Keratinocyte (primary cell): ENCODE data around the gene CRADD. TPM values are rescaled to one million over a fixed set of nuclear protein-coding genes. Genes with fewer than 3 reads are reported as not detected.
A peak's percentile ranks its signal among the peaks of the same experiment; 100 is the strongest.

ENCODE experiments used
- DNase-seq: peaks from one replicate; pipeline ENCODE4 v3.0.0-alpha.2; 2011; ENCODE audit warnings: low read depth, missing footprints, low spot score
- FAIRE-seq: peaks from 2 replicates; lab custom pipeline; 2011; peaks lifted over from hg19 to GRCh38; lab: Jason Lieb, UNC
- H2AFZ ChIP-seq: 2 replicates; pipeline ENCODE4 v1.6.0; 2012; ENCODE audit warnings: low read length, control low read depth, inconsistent platforms; ENCODE audit not compliant: control insufficient read depth
- H3K27ac ChIP-seq: 2 replicates; pipeline ENCODE4 v1.5.1; 2011; ENCODE audit warnings: low read length; ENCODE audit not compliant: control insufficient read depth, insufficient read depth
- H3K27me3 ChIP-seq: 3 replicates; pipeline ENCODE4 v1.6.0; 2011; ENCODE audit warnings: low read length; ENCODE audit not compliant: control insufficient read depth, insufficient read depth; ENCODE audit errors: extremely low read depth
- H3K36me3 ChIP-seq, 2 experiments: 2 replicates in 1 of 2; 3 replicates in 1 of 2; pipeline ENCODE4 v1.5.1; 2011; ENCODE audit warnings: low read length in 2 of 2, mild to moderate bottlenecking in 1 of 2; ENCODE audit not compliant: control insufficient read depth in 2 of 2, insufficient read depth in 2 of 2; ENCODE audit errors: extremely low read depth in 1 of 2
- H3K4me1 ChIP-seq: 3 replicates; pipeline ENCODE4 v1.5.1; 2011; ENCODE audit warnings: low read length; ENCODE audit not compliant: control insufficient read depth, insufficient read depth; ENCODE audit errors: extremely low read depth
- H3K4me2 ChIP-seq: 3 replicates; pipeline ENCODE4 v1.6.0; 2011; ENCODE audit warnings: low read depth, low read length; ENCODE audit not compliant: control insufficient read depth, insufficient read depth; ENCODE audit errors: extremely low read depth
- H3K4me3 ChIP-seq, 3 experiments: fragments of 200-600 bp in 1 of 3; sonication (generic) in 1 of 3; 2 replicates in 2 of 3; 3 replicates in 1 of 3; pipeline ENCODE4 v1.5.1; 2011 to 2016; ENCODE audit warnings: low read length in 3 of 3, mild to moderate bottlenecking in 3 of 3, control low read depth in 2 of 3, inconsistent platforms in 1 of 3, low read depth in 1 of 3, mixed read lengths in 1 of 3, mixed run types in 1 of 3, moderate library complexity in 1 of 3; ENCODE audit not compliant: control insufficient read depth in 2 of 3, insufficient read depth in 2 of 3; ENCODE audit errors: extremely low read depth in 1 of 3
- H3K79me2 ChIP-seq: 2 replicates; pipeline ENCODE4 v1.6.0; 2012; ENCODE audit warnings: low read length; ENCODE audit not compliant: control insufficient read depth, insufficient read depth
- H3K9ac ChIP-seq: 3 replicates; pipeline ENCODE4 v1.6.0; 2011; ENCODE audit warnings: low read length; ENCODE audit not compliant: control insufficient read depth, insufficient read depth; ENCODE audit errors: extremely low read depth
- H3K9me1 ChIP-seq: 3 replicates; pipeline ENCODE4 v1.6.0; 2011; ENCODE audit warnings: low read length; ENCODE audit not compliant: control insufficient read depth, insufficient read depth; ENCODE audit errors: extremely low read depth
- H3K9me3 ChIP-seq: 2 replicates; pipeline ENCODE4 v1.5.1; 2012; ENCODE audit warnings: low read depth, low read length; ENCODE audit not compliant: control insufficient read depth
- H4K20me1 ChIP-seq: 3 replicates; pipeline ENCODE4 v1.6.0; 2011; ENCODE audit warnings: low read length; ENCODE audit not compliant: control insufficient read depth, insufficient read depth; ENCODE audit errors: extremely low read depth
- EZH2 ChIP-seq: IDR thresholded peaks from one replicate; pipeline ENCODE4 v1.6.1; 2012; ENCODE audit warnings: inconsistent platforms, mild to moderate bottlenecking, low read length, moderate library complexity
- dilution Hi-C: fragments of 300-500 bp; cut with MboI; formaldehyde crosslinking; loops from one replicate; pipeline ENCODE4 v1.7.0; 2020; ENCODE audit warnings: low sequenced_read_pairs; ENCODE audit not compliant: extremely low pct_ligation_motif_present
- polyA plus RNA-seq, 5 experiments: library from polyadenylated mRNA; depleted of rRNA in 3 of 5; stranded (reverse) in 3 of 5; stranded (forward) in 1 of 5; unstranded in 1 of 5; fragments of >200 nt; gene quantifications; 1 replicate in 1 of 5; 2 replicates in 3 of 5; 3 replicates in 1 of 5; pipeline versions ENCODE4 v1.2.1 to v1.2.3, GENCODE V29; 2011 to 2012; ENCODE audit warnings: missing spikeins in 2 of 5, low read depth in 1 of 5, low replicate concordance in 1 of 5
- TF ChIP-seq, protein P1 (sequence below), 3 experiments: IDR thresholded peaks in 1 of 3; conservative IDR thresholded peaks in 1 of 3; optimal IDR thresholded peaks in 1 of 3; 2 replicates in 2 of 3; 3 replicates in 1 of 3; pipeline versions ENCODE3 to v1.5.1; 2011; ENCODE audit warnings: low read length in 3 of 3, mild to moderate bottlenecking in 3 of 3, moderate library complexity in 2 of 3, control low read depth in 1 of 3, inconsistent platforms in 1 of 3; ENCODE audit not compliant: insufficient read depth in 2 of 3; ENCODE audit errors: extremely low read depth in 1 of 3

The CRADD gene
- polyA plus RNA-seq, 1 donor (not counting 4 experiments of a cell fraction or from before 2014, with no cell fraction given), result 11.2 TPM

DNA sequence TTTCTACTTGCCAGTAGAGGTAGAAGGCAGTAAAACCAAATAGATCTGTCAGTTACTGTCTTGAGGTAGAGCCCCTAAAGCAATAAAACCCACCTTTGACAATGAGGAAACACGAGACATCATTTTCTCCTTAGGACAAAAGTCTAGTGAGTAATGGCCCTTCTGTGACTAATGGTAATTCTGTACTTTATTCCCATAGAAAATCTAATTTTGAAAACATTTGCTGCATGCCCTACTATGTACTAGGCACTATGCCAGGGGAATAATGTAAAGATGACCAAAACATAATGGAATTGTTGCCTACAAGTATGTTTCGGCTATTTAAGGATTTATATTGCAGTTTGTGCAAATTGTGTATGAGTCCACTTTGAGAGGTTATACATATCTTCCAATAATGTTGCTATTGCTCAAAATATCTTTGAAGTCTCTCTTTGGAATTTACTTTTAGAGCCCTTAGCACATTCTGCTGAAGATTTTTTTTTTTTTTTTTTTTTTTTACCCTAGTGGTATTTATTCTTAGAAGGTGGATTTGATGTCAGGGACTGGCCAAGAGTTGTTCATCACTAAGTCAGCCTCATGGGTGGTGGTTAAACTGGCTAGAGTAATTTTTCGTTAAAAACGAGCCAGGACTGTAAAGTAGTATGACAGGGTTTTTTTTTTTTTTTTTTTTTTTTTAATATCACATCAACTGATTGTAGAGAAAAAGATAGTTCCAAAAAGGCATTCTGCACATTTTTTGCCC lies 109.7 kb downstream of the CRADD start:
- H3K4me1 ChIP-seq, result peaks cover 64% of the 10 kb centered on the region
- H3K9me3 ChIP-seq, result no peaks in the 10 kb centered on the region
- DNase-seq, result no peak
- TF ChIP-seq EZH2, result no peak
- TF ChIP-seq, protein P1, sequence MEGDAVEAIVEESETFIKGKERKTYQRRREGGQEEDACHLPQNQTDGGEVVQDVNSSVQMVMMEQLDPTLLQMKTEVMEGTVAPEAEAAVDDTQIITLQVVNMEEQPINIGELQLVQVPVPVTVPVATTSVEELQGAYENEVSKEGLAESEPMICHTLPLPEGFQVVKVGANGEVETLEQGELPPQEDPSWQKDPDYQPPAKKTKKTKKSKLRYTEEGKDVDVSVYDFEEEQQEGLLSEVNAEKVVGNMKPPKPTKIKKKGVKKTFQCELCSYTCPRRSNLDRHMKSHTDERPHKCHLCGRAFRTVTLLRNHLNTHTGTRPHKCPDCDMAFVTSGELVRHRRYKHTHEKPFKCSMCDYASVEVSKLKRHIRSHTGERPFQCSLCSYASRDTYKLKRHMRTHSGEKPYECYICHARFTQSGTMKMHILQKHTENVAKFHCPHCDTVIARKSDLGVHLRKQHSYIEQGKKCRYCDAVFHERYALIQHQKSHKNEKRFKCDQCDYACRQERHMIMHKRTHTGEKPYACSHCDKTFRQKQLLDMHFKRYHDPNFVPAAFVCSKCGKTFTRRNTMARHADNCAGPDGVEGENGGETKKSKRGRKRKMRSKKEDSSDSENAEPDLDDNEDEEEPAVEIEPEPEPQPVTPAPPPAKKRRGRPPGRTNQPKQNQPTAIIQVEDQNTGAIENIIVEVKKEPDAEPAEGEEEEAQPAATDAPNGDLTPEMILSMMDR (optimal IDR thresholded peaks at IDR 0.05 in 1 of 3, IDR thresholded peaks at IDR 0.05 in 1 of 3, conservative IDR thresholded peaks at IDR 0.05 in 1 of 3; ENCODE audit: extremely low read depth in 1 of 3, insufficient read depth in 2 of 3, low read length in 3 of 3), result no peak
- peak overlapping the region; percentile 40 for H3K4me2 ChIP-seq
- H3K36me3 ChIP-seq, result no peaks in the 10 kb centered on the region
- H2AFZ ChIP-seq, result no peak overlapping the region
- H3K4me3 ChIP-seq, result no peak overlapping the region
- peak overlapping the region; percentile 89 for H3K27ac ChIP-seq
- FAIRE-seq, result peak; percentile 57
- no peaks in the 10 kb centered on the region for H3K9me1 ChIP-seq
- no peak overlapping the region for H3K9ac ChIP-seq
- dilution Hi-C loops, result no loop called here
- no peaks in the 10 kb centered on the region for H3K27me3 ChIP-seq
- H3K79me2 ChIP-seq, result no peaks in the 10 kb centered on the region
- no peaks in the 10 kb centered on the region for H4K20me1 ChIP-seq

DNA sequence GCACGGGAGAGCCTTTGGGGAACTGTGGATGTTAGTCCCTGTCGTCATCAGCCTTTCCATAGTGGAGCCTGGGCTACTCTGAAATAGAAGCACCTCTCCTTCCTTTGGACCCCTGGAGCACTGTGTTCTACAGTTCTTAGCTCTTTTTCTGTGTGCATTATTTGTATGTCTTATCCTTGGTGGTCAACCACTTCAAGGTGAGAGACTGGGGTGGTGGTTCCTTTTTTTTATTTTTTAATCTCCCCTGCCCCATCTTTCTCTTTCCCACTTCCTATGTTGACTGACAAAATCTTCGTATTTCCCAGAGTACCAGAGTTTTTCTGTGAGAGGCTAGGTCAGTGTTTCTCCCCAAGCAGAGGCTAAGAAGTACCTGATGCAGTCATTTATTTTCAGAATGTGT lies 111.7 kb downstream of the CRADD start:
- DNase-seq, result no peak
- Histone ChIP-seq H2AFZ (no peak overlapping the region), H3K9me3 (no peaks in the 10 kb centered on the region), H3K4me2 (no peak overlapping the region), H3K9me1 (no peaks in the 10 kb centered on the region), H3K27me3 (no peaks in the 10 kb centered on the region), H3K27ac (no peak overlapping the region), H3K9ac (no peak overlapping the region), H3K4me1 (peaks cover 61% of the 10 kb centered on the region), H3K36me3 (no peaks in the 10 kb centered on the region), H4K20me1 (no peaks in the 10 kb centered on the region), H3K79me2 (no peaks in the 10 kb centered on the region), H3K4me3 (no peak overlapping the region)
- FAIRE-seq, result no peak
- TF ChIP-seq EZH2, result no peak
- TF ChIP-seq, protein P1 (optimal IDR thresholded peaks at IDR 0.05 in 1 of 3, IDR thresholded peaks at IDR 0.05 in 1 of 3, conservative IDR thresholded peaks at IDR 0.05 in 1 of 3; ENCODE audit: extremely low read depth in 1 of 3, insufficient read depth in 2 of 3, low read length in 3 of 3), result no peak
- dilution Hi-C loops, result no loop called here
